ENCODE data around the gene TMEM178B. TPM values are rescaled to one million over a fixed set of nuclear protein-coding genes. Genes with fewer than 3 reads are reported as not detected.

Gene TMEM178B
- total RNA-seq, 2 experiments from 2014 or later = not detected

DNA sequence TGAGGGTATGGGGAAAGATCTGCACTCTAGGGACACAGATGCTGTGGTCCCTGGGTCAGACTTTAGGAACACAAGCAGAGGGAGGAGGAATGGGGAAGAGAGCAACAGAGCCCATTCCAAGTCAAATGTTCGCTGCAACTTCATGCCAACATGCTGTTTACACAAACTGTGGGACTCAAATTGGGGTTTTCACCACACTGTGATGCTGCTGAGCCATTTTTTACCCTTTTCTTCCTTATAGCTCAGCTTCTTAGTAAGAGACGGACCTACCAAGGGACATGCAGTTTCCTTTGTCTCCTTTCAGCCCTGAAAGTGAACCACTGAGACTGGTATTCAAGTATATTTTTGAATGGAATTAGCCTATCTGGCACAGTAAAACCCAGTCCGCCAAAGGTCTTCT lies 413.1 kb downstream of the TMEM178B start:
- CTCF ChIA-PET = no interaction called here
- Histone ChIP-seq H3K36me3 (ENCODE audit: insufficient read depth, low read length) (no peaks in the 10 kb centered on the region), H3K27me3 (ENCODE audit: control insufficient read depth in 1 of 2, insufficient read depth in 2 of 2, low read length in 2 of 2) (peaks cover 0 to 12% of the 10 kb centered on the region in 2 experiments), H3K27ac (ENCODE audit: low read depth in 1 of 2, low read length in 2 of 2) (no peak overlapping the region), H3K9me3 (ENCODE audit: control insufficient read depth in 1 of 2, insufficient read depth in 1 of 2, low read length in 2 of 2) (peaks cover 0 to 4% of the 10 kb centered on the region in 2 experiments), H3K4me3 (ENCODE audit: low read length) (no peak overlapping the region), H3K4me1 (ENCODE audit: insufficient read depth, low read length) (no peaks in the 10 kb centered on the region)
- H3K27ac Mint-ChIP-seq = no peak overlapping the region
- peaks cover 24% of the 10 kb centered on the region for H3K27me3 Mint-ChIP-seq
- TF ChIP-seq, protein P1, sequence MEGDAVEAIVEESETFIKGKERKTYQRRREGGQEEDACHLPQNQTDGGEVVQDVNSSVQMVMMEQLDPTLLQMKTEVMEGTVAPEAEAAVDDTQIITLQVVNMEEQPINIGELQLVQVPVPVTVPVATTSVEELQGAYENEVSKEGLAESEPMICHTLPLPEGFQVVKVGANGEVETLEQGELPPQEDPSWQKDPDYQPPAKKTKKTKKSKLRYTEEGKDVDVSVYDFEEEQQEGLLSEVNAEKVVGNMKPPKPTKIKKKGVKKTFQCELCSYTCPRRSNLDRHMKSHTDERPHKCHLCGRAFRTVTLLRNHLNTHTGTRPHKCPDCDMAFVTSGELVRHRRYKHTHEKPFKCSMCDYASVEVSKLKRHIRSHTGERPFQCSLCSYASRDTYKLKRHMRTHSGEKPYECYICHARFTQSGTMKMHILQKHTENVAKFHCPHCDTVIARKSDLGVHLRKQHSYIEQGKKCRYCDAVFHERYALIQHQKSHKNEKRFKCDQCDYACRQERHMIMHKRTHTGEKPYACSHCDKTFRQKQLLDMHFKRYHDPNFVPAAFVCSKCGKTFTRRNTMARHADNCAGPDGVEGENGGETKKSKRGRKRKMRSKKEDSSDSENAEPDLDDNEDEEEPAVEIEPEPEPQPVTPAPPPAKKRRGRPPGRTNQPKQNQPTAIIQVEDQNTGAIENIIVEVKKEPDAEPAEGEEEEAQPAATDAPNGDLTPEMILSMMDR (IDR thresholded peaks at IDR 0.05) = no peak
- no peak for ATAC-seq (ENCODE audit: poor library complexity)
- H3K4me1 Mint-ChIP-seq (ENCODE audit: low read depth) = no peaks in the 10 kb centered on the region
- intact Hi-C loops (cut with DNase I, micrococcal nuclease) = no loop called here
- no peak overlapping the region for H3K4me3 Mint-ChIP-seq
- POLR2A ChIA-PET = no interaction called here
- no peaks in the 10 kb centered on the region for H3K9me3 Mint-ChIP-seq
- no peaks in the 10 kb centered on the region for H3K36me3 Mint-ChIP-seq (ENCODE audit: low read depth)
- DNase-seq = no peak

DNA sequence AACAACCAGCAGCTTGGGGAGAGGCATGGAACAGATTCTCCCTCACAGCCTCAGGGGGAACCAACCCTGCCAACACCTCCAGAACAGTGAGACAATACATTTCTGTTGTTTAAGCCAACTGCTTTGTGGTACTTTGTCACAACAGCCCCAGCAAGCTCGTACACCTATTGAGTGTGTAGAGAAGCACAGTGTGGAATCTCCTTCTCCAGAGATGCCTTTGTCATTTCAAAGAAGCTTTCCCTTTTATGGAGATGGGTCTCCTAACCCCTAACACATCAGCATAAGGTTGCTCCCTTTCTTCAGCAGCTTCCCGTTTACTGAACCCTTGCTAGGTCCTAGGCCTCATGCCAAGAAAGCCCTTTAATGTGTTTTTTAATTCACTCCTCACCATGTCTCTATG lies 416.6 kb downstream of the TMEM178B start:
- CTCF ChIA-PET = no interaction called here
- no peaks in the 10 kb centered on the region for H3K9me3 ChIP-seq (ENCODE audit: control insufficient read depth in 1 of 2, insufficient read depth in 1 of 2, low read length in 2 of 2)
- H3K4me3 Mint-ChIP-seq = no peak overlapping the region

DNA sequence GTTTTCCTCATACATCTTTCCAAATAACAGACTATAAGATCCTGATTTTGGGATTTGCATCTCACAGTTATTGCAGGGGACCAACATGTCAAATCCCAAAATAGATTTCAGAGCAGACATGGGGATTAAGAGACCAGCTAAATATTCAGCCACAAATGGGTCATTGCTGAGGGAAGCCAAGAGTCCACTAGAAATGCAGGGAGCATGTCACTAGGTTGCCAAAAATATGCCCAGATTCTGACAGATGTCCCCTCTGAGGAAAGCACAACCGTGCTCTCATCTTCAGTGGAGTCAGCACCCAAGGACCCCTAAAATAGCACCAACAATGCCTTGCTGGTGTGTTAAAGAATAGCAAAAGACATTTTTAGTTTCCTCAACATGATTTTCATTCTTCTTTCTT lies 421.2 kb downstream of the TMEM178B start:
- DNase-seq = no peak
- ATAC-seq (ENCODE audit: poor library complexity) = no peak
- no peaks in the 10 kb centered on the region for H3K4me1 ChIP-seq (ENCODE audit: insufficient read depth, low read length)
- Mint-ChIP-seq H3K4me3 (no peak overlapping the region), H3K27me3 (peaks cover 44% of the 10 kb centered on the region), H3K36me3 (ENCODE audit: low read depth) (no peaks in the 10 kb centered on the region), H3K9me3 (no peaks in the 10 kb centered on the region), H3K27ac (no peak overlapping the region), H3K4me1 (ENCODE audit: low read depth) (no peaks in the 10 kb centered on the region)
- no peak overlapping the region for H3K27ac ChIP-seq (ENCODE audit: low read depth in 1 of 2, low read length in 2 of 2)
- ChIA-PET CTCF (no interaction called here), POLR2A (no interaction called here)
- intact Hi-C loops (cut with DNase I, micrococcal nuclease) = no loop called here
- no peaks in the 10 kb centered on the region for H3K36me3 ChIP-seq (ENCODE audit: insufficient read depth, low read length)
- no peaks in the 10 kb centered on the region for H3K9me3 ChIP-seq (ENCODE audit: control insufficient read depth in 1 of 2, insufficient read depth in 1 of 2, low read length in 2 of 2)
- H3K27me3 ChIP-seq (ENCODE audit: control insufficient read depth in 1 of 2, insufficient read depth in 2 of 2, low read length in 2 of 2) = peaks cover 0 to 2% of the 10 kb centered on the region in 2 experiments
- no peak overlapping the region for H3K4me3 ChIP-seq (ENCODE audit: low read length)
- TF ChIP-seq, protein P1 (IDR thresholded peaks at IDR 0.05) = no peak

More for the DNA sequence above, 416.6 kb downstream of the TMEM178B start:
- no peaks in the 10 kb centered on the region for H3K36me3 Mint-ChIP-seq (ENCODE audit: low read depth)
- H3K27ac ChIP-seq (ENCODE audit: low read depth in 1 of 2, low read length in 2 of 2) = no peak overlapping the region
- TF ChIP-seq, protein P1 (IDR thresholded peaks at IDR 0.05) = no peak
- H3K27me3 Mint-ChIP-seq = peaks cover 23% of the 10 kb centered on the region
- intact Hi-C loops (cut with DNase I, micrococcal nuclease) = no loop called here
- DNase-seq = no peak
- POLR2A ChIA-PET = no interaction called here
- no peak overlapping the region for H3K27ac Mint-ChIP-seq
- H3K9me3 Mint-ChIP-seq = no peaks in the 10 kb centered on the region
- no peaks in the 10 kb centered on the region for H3K4me1 ChIP-seq (ENCODE audit: insufficient read depth, low read length)
- no peaks in the 10 kb centered on the region for H3K36me3 ChIP-seq (ENCODE audit: insufficient read depth, low read length)
- ATAC-seq (ENCODE audit: poor library complexity) = no peak
- no peak overlapping the region for H3K4me3 ChIP-seq (ENCODE audit: low read length)
- H3K27me3 ChIP-seq (ENCODE audit: control insufficient read depth in 1 of 2, insufficient read depth in 2 of 2, low read length in 2 of 2) = no peaks in the 10 kb centered on the region
- no peaks in the 10 kb centered on the region for H3K4me1 Mint-ChIP-seq (ENCODE audit: low read depth)

Measured in CD4-positive, alpha-beta T cell (primary cell).